Aorta (tissue), 5 donors: ENCODE results near the gene PRKN. TPM values are rescaled to one million over a fixed set of nuclear protein-coding genes. Genes with fewer than 3 reads are reported as not detected.

Experiments
- ATAC-seq: fragments of 200-7000 bp; cut with Tn5 transposase; one replicate; pipeline ENCODE4 v1.9.1; 2022; ENCODE audit warnings: moderate library complexity; ENCODE audit not compliant: low FRiP score
- DNase-seq, 2 donors: peaks; one replicate each; pipeline ENCODE4 v3.0.0-alpha.2; 2020
- H3K27ac ChIP-seq, 2 donors: one replicate each; pipeline ENCODE4 v1.5.1; 2013; ENCODE audit warnings: low read length in 2 of 2, mild to moderate bottlenecking in 2 of 2, moderate library complexity in 2 of 2, control low read depth in 1 of 2, inconsistent platforms in 1 of 2, low read depth in 1 of 2
- H3K27me3 ChIP-seq, 2 donors: one replicate each; pipeline ENCODE4 v1.6.1; 2013; ENCODE audit warnings: control low read depth in 1 of 2, low read length in 1 of 2, mild to moderate bottlenecking in 1 of 2, moderate library complexity in 1 of 2; ENCODE audit not compliant: insufficient read depth in 2 of 2, control insufficient read depth in 1 of 2
- H3K36me3 ChIP-seq, 2 donors: one replicate each; pipeline ENCODE4 v1.6.1; 2013; ENCODE audit warnings: control low read depth in 1 of 2, low read length in 1 of 2, mild to moderate bottlenecking in 1 of 2; ENCODE audit not compliant: insufficient read depth in 2 of 2, control insufficient read depth in 1 of 2
- H3K4me1 ChIP-seq, 2 donors: one replicate each; pipeline ENCODE4 v1.6.1; 2013; ENCODE audit warnings: low read length in 2 of 2, control low read depth in 1 of 2, mild to moderate bottlenecking in 1 of 2, moderate library complexity in 1 of 2; ENCODE audit not compliant: insufficient read depth in 2 of 2, control insufficient read depth in 1 of 2
- H3K4me3 ChIP-seq, 2 donors: one replicate each; pipeline ENCODE4 v1.5.1; 2013; ENCODE audit warnings: low read length in 2 of 2, control low read depth in 1 of 2, mild to moderate bottlenecking in 1 of 2
- H3K9me3 ChIP-seq: one replicate; pipeline ENCODE4 v1.6.1; 2013; ENCODE audit warnings: mild to moderate bottlenecking, low read length; ENCODE audit not compliant: control insufficient read depth
- WGBS, 2 donors: extraction: QIAGEN DNeasy Blood & Tissue Kit; methylation state at CpG; one replicate each; pipeline ENCODE4 v1.1.7; 2013; 5-methylcytosine and 5-hydroxymethylcytosine counted together
- intact Hi-C, 2 donors: fragments of 100-400 bp; cut with DNase I; formaldehyde crosslinking; loops; one replicate each; pipeline versions ENCODE4 v1.14.2 to v1.15.0; 2022
- polyA plus RNA-seq, 2 donors: library from polyadenylated mRNA; stranded (reverse); fragments of 200-250 nt; gene quantifications; one replicate each; pipeline ENCODE4 v1.2.3, GENCODE V29; 2013
- total RNA-seq, 2 donors: library from RNA; stranded (reverse); fragmentation: NEBNext Ultra II Directional; extraction: Animal tissue kit (Norgen Biotek cat#: 25700); gene quantifications; one replicate each; pipeline ENCODE4 v1.2.1, GENCODE V29; 2021
- donor health status: healthy with polysubstance abuse.
- donor health status: Bipolar disorder and iron deficiency.
- donor health status: DM: no; HTN: no; CAD: no.
- donor health status: DM: no; HTN: no; CAD: no.
- donor health status: DM: yes; HTN: yes; CAD: no.

The PRKN gene
- total and polyA plus RNA-seq, 4 donors = 1.0 to 17.3 (median 5.7) TPM

DNA sequence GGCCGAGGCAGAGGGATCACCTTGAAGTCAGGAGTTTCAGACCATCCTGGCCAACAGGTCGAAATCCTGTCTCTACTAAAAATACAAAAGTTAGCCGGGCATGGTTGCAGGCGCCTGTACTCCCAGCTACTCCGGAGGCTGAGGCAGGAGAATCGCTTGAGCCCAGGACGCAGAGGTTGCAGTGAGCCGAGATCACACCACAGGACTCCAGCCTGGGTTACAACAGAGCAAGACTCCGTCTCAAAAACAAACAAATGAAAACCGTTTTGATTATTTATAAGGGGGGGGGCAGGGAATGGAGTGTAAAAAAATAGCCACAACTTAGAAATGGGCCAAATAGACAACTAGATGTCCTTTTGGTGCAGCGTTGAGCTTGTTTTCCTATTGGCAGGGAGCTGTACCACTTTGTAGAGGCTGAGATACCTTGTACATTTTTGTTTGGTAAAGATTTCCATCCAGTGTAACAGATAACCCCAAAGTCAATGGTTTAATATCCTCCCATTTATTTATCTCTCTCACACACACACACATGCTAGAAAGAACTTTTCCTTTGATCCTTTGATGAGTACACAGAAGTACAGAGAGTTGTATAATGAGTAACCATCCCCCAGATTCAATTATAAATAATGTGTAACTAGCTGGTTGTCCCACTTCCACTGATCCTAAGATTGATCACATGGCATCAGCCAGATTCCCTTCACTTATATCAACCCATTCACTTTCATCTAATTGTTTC, 477.5 kb downstream of the PRKN start:
- WGBS, 2 donors = 85% methylated on average over 11 of the region's 11 CpGs
- no peaks in the 10 kb centered on the region for H3K4me1 ChIP-seq
- H3K27me3 ChIP-seq = no peaks in the 10 kb centered on the region
- H3K27ac ChIP-seq = no peak overlapping the region
- no peak for ATAC-seq
- no peaks in the 10 kb centered on the region for H3K9me3 ChIP-seq
- DNase-seq = no peak
- H3K36me3 ChIP-seq = no peaks in the 10 kb centered on the region
- H3K4me3 ChIP-seq = no peak overlapping the region
- intact Hi-C loops = no loop called here

GRCh38 chr6:162245830-162246420, 481.6 kb downstream of the PRKN start:
- H3K4me1 ChIP-seq = no peaks in the 10 kb centered on the region
- no peaks in the 10 kb centered on the region for H3K27me3 ChIP-seq
- no peak overlapping the region for H3K27ac ChIP-seq
- ATAC-seq (no peak), DNase-seq (no peak)
- intact Hi-C loops = no loop called here
- no peaks in the 10 kb centered on the region for H3K36me3 ChIP-seq
- H3K4me3 ChIP-seq = no peak overlapping the region
- no peaks in the 10 kb centered on the region for H3K9me3 ChIP-seq
- 56 to 83% methylated on average over 8 of the region's 8 CpGs for WGBS, 2 donors

DNA sequence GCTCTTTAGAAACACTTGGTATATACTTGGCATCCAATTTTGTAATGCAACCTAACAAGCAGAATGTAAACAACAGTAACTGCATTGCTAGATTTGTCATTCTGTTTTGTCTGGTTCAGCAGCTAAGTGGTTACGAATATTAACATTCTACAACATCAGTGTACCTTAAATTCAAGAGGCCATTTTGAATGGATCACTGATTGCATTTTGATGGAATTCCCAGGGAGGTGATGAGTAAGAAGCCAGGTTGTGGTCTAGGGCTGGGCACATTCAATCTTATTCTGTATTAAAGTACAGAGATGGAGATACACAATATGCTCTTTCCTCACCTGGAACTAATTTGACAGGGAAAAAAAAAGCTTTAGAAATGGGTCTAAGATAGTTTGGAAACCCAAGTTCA, 483.5 kb downstream of the PRKN start:
- Histone ChIP-seq H3K27ac (no peak overlapping the region), H3K27me3 (no peaks in the 10 kb centered on the region), H3K4me1 (no peaks in the 10 kb centered on the region), H3K36me3 (no peaks in the 10 kb centered on the region), H3K4me3 (no peak overlapping the region), H3K9me3 (no peaks in the 10 kb centered on the region)
- 90 to 94% methylated on average over 1 of the region's 1 CpG for WGBS, 2 donors
- ATAC-seq (no peak), DNase-seq (no peak)
- intact Hi-C loops = no loop called here

DNA sequence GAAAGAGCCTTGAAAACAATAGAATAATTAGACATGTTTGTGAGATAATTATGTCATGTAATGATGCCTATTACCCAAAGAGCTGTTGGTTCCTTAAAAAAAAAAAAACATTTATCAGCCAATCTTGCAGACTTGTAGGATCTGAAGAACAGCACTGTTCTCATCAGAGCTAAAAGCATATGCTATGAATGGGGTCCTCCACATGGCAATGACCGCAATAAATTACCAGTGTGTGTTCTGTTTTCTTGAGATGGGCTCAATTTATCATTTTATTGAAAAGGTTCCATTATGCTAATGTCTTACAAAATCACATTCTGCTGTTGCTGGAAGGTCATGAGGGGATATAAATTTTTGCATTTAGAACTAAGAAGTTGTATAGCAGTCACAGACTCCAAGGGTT, 484.7 kb downstream of the PRKN start:
- intact Hi-C loops = no loop called here
- no peaks in the 10 kb centered on the region for H3K9me3 ChIP-seq
- H3K4me3 ChIP-seq = no peak overlapping the region
- H3K4me1 ChIP-seq = no peaks in the 10 kb centered on the region
- H3K27ac ChIP-seq = no peak overlapping the region
- no peaks in the 10 kb centered on the region for H3K27me3 ChIP-seq
- WGBS, 2 donors = 93 to 96% methylated on average over 1 of the region's 1 CpG
- ATAC-seq = no peak
- no peak for DNase-seq
- H3K36me3 ChIP-seq = no peaks in the 10 kb centered on the region

DNA sequence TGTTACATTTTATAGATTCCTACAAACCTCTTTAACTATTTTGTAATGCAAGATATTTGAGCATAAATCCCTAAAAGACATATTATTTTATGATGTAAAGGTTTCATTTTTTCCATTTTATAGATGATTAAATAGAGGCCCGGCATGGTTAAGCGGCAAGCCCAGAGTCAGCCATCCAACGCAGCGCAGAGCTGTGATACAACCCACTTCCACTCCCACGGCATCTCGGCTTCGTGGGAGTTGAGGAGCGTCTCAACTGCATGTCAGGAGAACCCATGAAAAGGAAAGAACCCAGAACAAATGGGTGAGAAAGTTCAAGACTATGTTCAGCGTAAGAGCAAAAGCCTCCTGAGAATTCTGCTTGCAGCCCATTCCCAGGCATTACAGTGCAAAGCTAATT, 488.2 kb downstream of the PRKN start:
- WGBS, 2 donors = 96 to 97% methylated on average over 9 of the region's 9 CpGs
- Histone ChIP-seq H3K4me3 (no peak overlapping the region), H3K27me3 (no peaks in the 10 kb centered on the region), H3K9me3 (no peaks in the 10 kb centered on the region), H3K4me1 (no peaks in the 10 kb centered on the region), H3K27ac (no peak overlapping the region), H3K36me3 (no peaks in the 10 kb centered on the region)
- ATAC-seq (no peak), DNase-seq (no peak)
- intact Hi-C loops = no loop called here

GRCh38 chr6:162238675-162239074, 488.9 kb downstream of the PRKN start:
- no peaks in the 10 kb centered on the region for H3K36me3 ChIP-seq
- H3K9me3 ChIP-seq = no peaks in the 10 kb centered on the region
- 92% methylated on average over 8 of the region's 8 CpGs for WGBS, 2 donors
- ATAC-seq = no peak
- no peaks in the 10 kb centered on the region for H3K27me3 ChIP-seq
- no peak overlapping the region for H3K4me3 ChIP-seq
- no peaks in the 10 kb centered on the region for H3K4me1 ChIP-seq
- no peak overlapping the region for H3K27ac ChIP-seq
- intact Hi-C loops = no loop called here
- no peak for DNase-seq

- intact Hi-C loops = no loop called here
- WGBS, 2 donors = 36 to 68% methylated on average over 1 of the region's 1 CpG
- H3K4me3 ChIP-seq = no peak overlapping the region
- H3K27ac ChIP-seq = no peak overlapping the region
- ATAC-seq (no peak), DNase-seq (no peak)
- no peaks in the 10 kb centered on the region for H3K27me3 ChIP-seq
- no peaks in the 10 kb centered on the region for H3K4me1 ChIP-seq
- no peaks in the 10 kb centered on the region for H3K9me3 ChIP-seq
- H3K36me3 ChIP-seq = no peaks in the 10 kb centered on the region
Observed at GRCh38 chr6:162237331-162237730, 490.2 kb downstream of the PRKN start.

DNA sequence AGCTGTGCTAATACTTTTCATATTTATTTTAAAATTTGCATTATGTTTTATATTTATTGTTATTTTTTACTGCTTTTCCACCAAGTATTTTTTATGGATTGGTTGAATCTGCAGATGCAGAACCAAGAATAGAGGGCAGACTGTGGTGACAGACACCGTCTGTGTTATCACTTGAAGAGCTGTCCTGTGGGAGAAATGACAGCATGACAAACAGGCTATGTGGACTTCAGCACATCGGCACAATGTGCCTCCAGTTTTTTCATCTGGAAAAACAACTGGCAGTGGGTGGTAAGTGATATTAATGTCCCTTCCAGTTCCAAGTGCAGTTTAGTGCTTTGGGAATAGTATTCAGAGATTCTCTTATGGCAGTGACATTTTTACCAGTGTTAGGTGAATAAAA, 492.9 kb downstream of the PRKN start:
- no peaks in the 10 kb centered on the region for H3K27me3 ChIP-seq
- 24 to 47% methylated on average over 2 of the region's 2 CpGs for WGBS, 2 donors
- DNase-seq (no peak), ATAC-seq (no peak)
- H3K27ac ChIP-seq = no peak overlapping the region
- H3K4me3 ChIP-seq = no peak overlapping the region
- no peaks in the 10 kb centered on the region for H3K9me3 ChIP-seq
- intact Hi-C loops = no loop called here
- no peaks in the 10 kb centered on the region for H3K36me3 ChIP-seq
- no peaks in the 10 kb centered on the region for H3K4me1 ChIP-seq

- no peak for ATAC-seq
- no peaks in the 10 kb centered on the region for H3K27me3 ChIP-seq
- H3K36me3 ChIP-seq = no peaks in the 10 kb centered on the region
- H3K4me1 ChIP-seq = no peaks in the 10 kb centered on the region
- intact Hi-C loops = no loop called here
- H3K27ac ChIP-seq = no peak overlapping the region
- H3K9me3 ChIP-seq = no peaks in the 10 kb centered on the region
- no peak overlapping the region for H3K4me3 ChIP-seq
- WGBS, 2 donors = 8 to 11% methylated on average over 1 of the region's 1 CpG
- no peak for DNase-seq
Observed at GRCh38 chr6:162230147-162230752, 497.3 kb downstream of the PRKN start.
